ENCODE measurements around the gene STARD3NL.

Gene STARD3NL

GRCh38 chr7:38206071-38206470 is 28.0 kb downstream of the STARD3NL start:
- no peak for TF ChIP-seq CTCF (IDR thresholded peaks at IDR 0.05; ENCODE audit: poor library complexity, severe bottlenecking)
- no peaks in the 10 kb centered on the region for H3K4me1 ChIP-seq (ENCODE audit: insufficient read depth, poor library complexity, severe bottlenecking)
- DNase-seq (ENCODE audit: low spot score) (no peak), ATAC-seq (ENCODE audit: low read depth) (no peak)
- no peaks in the 10 kb centered on the region for H3K9me3 ChIP-seq (ENCODE audit: severe bottlenecking)
- H3K36me3 ChIP-seq (ENCODE audit: low read depth) = peaks cover 29% of the 10 kb centered on the region
- H3K4me3 ChIP-seq (ENCODE audit: severe bottlenecking) = no peak overlapping the region
- H3K27me3 ChIP-seq (ENCODE audit: insufficient read depth, poor library complexity, severe bottlenecking) = no peaks in the 10 kb centered on the region
- no peak overlapping the region for H3K27ac ChIP-seq (ENCODE audit: poor library complexity, severe bottlenecking)

- Histone ChIP-seq H3K27me3 (ENCODE audit: insufficient read depth, poor library complexity, severe bottlenecking) (no peaks in the 10 kb centered on the region), H3K27ac (ENCODE audit: poor library complexity, severe bottlenecking) (no peak overlapping the region), H3K9me3 (ENCODE audit: severe bottlenecking) (no peaks in the 10 kb centered on the region), H3K4me3 (ENCODE audit: severe bottlenecking) (no peak overlapping the region), H3K36me3 (ENCODE audit: low read depth) (peaks cover 27% of the 10 kb centered on the region), H3K4me1 (ENCODE audit: insufficient read depth, poor library complexity, severe bottlenecking) (no peaks in the 10 kb centered on the region)
- ATAC-seq (ENCODE audit: low read depth) (no peak), DNase-seq (ENCODE audit: low spot score) (no peak)
- no peak for TF ChIP-seq CTCF (IDR thresholded peaks at IDR 0.05; ENCODE audit: poor library complexity, severe bottlenecking)
Measured at GRCh38 chr7:38207843-38208242, 29.8 kb downstream of the STARD3NL start.

GRCh38 chr7:38211486-38211885 is 33.4 kb downstream of the STARD3NL start:
- DNase-seq (ENCODE audit: low spot score) (no peak), ATAC-seq (ENCODE audit: low read depth) (no peak)
- no peak for TF ChIP-seq CTCF (IDR thresholded peaks at IDR 0.05; ENCODE audit: poor library complexity, severe bottlenecking)
- no peaks in the 10 kb centered on the region for H3K4me1 ChIP-seq (ENCODE audit: insufficient read depth, poor library complexity, severe bottlenecking)
- H3K27ac ChIP-seq (ENCODE audit: poor library complexity, severe bottlenecking) = no peak overlapping the region
- H3K9me3 ChIP-seq (ENCODE audit: severe bottlenecking) = no peaks in the 10 kb centered on the region
- no peaks in the 10 kb centered on the region for H3K27me3 ChIP-seq (ENCODE audit: insufficient read depth, poor library complexity, severe bottlenecking)
- H3K4me3 ChIP-seq (ENCODE audit: severe bottlenecking) = no peak overlapping the region
- H3K36me3 ChIP-seq (ENCODE audit: low read depth) = peaks cover 37% of the 10 kb centered on the region

GRCh38 chr7:38211940-38212339 is 33.9 kb downstream of the STARD3NL start:
- ATAC-seq (ENCODE audit: low read depth) = no peak
- no peak overlapping the region for H3K4me3 ChIP-seq (ENCODE audit: severe bottlenecking)
- no peaks in the 10 kb centered on the region for H3K27me3 ChIP-seq (ENCODE audit: insufficient read depth, poor library complexity, severe bottlenecking)
- no peak for TF ChIP-seq CTCF (IDR thresholded peaks at IDR 0.05; ENCODE audit: poor library complexity, severe bottlenecking)
- no peaks in the 10 kb centered on the region for H3K4me1 ChIP-seq (ENCODE audit: insufficient read depth, poor library complexity, severe bottlenecking)
- peaks cover 37% of the 10 kb centered on the region for H3K36me3 ChIP-seq (ENCODE audit: low read depth)
- no peak overlapping the region for H3K27ac ChIP-seq (ENCODE audit: poor library complexity, severe bottlenecking)
- DNase-seq (ENCODE audit: low spot score) = no peak
- no peaks in the 10 kb centered on the region for H3K9me3 ChIP-seq (ENCODE audit: severe bottlenecking)

- Histone ChIP-seq H3K4me1 (ENCODE audit: insufficient read depth, poor library complexity, severe bottlenecking) (no peaks in the 10 kb centered on the region), H3K27me3 (ENCODE audit: insufficient read depth, poor library complexity, severe bottlenecking) (no peaks in the 10 kb centered on the region), H3K27ac (ENCODE audit: poor library complexity, severe bottlenecking) (no peak overlapping the region), H3K36me3 (ENCODE audit: low read depth) (peaks cover 47% of the 10 kb centered on the region), H3K9me3 (ENCODE audit: severe bottlenecking) (no peaks in the 10 kb centered on the region), H3K4me3 (ENCODE audit: severe bottlenecking) (no peak overlapping the region)
- no peak for DNase-seq (ENCODE audit: low spot score)
- ATAC-seq (ENCODE audit: low read depth) = no peak
- TF ChIP-seq CTCF (IDR thresholded peaks at IDR 0.05; ENCODE audit: poor library complexity, severe bottlenecking) = no peak
Measured at GRCh38 chr7:38215115-38215514, 37.1 kb downstream of the STARD3NL start.

All from RWPE2 (cell line).